ENCODE results near the gene ASPRV1. TPM values are rescaled to one million over a fixed set of nuclear protein-coding genes. Genes with fewer than 3 reads are reported as not detected.

ASPRV1 gene
- 1.1 TPM for total RNA-seq
- long read RNA-seq = 0 reads

GRCh38 chr2:69961496-69961895 is at the start of gene ASPRV1:
Gene ASPRV1, minus strand, starts transcription at chr2:69961631. Its CDS starts 195 bp downstream, at chr2:69961436.
- no peak for DNase-seq (ENCODE audit: low spot score)

- peak; percentile 39 for DNase-seq (ENCODE audit: low spot score)
These were observed 49.2 kb upstream of the ASPRV1 start for GRCh38 chr2:70010576-70011111.

- peak; percentile 82 for DNase-seq (ENCODE audit: low spot score)
These were observed 48.5 kb upstream of the ASPRV1 start for GRCh38 chr2:70009762-70010575.

DNA sequence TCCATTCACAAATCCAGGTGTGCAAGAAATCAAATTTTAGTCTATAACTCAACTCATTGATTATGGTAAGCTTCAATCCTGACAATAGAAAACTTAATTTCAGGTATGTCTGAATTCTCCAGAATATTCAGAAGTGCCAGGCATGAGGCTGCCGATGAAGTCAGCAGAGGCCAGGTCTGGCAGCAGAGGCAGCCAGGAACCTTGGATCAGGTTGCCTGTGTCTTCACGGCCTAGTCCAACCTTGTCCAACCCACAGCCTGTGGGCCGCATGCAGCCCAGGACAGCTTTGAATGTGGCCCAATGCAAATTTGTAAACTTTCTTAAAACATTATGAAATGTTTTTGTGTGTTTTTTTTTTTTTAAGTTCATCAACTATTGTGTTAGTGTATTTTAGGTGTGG is 46.9 kb upstream of the ASPRV1 start:
- DNase-seq (ENCODE audit: low spot score) = peak; percentile 47

GRCh38 chr2:70007151-70007550 is 45.7 kb upstream of the ASPRV1 start:
- peak; percentile 24 for DNase-seq (ENCODE audit: low spot score)

GRCh38 chr2:70006447-70006784 is 45.0 kb upstream of the ASPRV1 start:
- DNase-seq (ENCODE audit: low spot score) = peak; percentile 9

DNA sequence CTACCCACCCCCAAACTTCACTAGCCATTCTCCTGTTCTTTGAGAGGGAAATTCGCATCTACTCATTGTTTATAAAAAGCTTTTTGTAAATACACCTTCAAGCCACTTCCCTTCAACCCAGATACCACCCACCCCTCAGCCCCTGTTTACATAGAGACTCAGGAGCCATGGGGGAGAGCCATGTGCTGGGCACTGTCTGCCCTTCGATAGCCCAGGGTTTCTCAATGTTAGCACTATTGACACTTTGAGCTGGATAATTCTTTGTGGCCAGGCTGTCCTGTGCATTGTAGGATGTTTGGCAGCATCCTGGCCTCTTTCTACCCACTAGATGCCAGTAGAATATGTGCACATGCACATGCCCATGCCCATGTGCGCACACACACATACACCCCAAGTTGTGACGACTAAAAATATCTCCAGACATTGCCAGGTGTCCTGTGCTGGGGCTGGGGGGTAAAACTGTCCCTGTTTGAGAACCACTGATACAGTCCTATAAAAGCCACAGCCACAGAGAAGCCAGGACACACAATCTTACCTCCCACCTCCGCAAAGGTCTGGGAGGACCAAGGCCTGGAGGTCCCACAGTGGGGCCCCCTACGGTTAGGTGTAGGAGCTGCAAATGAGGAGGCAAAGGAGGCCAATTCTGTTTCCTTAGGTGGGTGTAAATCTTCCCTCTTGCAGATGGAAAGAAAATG is 44.5 kb upstream of the ASPRV1 start:
- DNase-seq (ENCODE audit: low spot score) = peak; percentile 35

DNA sequence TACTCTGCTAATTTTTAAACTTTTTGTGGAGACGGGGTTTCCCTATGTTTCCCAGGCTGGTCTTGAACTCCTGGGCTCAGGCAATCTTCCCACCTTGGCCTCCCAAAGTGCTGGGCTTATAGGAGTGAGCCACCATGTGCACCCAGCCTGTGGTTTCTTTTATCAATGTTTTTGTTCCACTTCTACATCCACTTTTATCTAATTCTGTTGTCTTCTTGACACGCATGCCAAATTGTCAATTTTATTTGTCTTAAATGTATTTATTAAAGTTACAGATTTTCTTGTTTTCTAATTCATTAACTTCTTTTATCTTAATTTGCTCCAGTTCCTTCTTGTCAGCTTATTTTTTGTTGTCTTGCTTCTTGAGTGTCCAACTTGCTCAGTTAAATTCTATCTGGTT is 43.8 kb upstream of the ASPRV1 start:
- no peak for DNase-seq (ENCODE audit: low spot score)

DNA sequence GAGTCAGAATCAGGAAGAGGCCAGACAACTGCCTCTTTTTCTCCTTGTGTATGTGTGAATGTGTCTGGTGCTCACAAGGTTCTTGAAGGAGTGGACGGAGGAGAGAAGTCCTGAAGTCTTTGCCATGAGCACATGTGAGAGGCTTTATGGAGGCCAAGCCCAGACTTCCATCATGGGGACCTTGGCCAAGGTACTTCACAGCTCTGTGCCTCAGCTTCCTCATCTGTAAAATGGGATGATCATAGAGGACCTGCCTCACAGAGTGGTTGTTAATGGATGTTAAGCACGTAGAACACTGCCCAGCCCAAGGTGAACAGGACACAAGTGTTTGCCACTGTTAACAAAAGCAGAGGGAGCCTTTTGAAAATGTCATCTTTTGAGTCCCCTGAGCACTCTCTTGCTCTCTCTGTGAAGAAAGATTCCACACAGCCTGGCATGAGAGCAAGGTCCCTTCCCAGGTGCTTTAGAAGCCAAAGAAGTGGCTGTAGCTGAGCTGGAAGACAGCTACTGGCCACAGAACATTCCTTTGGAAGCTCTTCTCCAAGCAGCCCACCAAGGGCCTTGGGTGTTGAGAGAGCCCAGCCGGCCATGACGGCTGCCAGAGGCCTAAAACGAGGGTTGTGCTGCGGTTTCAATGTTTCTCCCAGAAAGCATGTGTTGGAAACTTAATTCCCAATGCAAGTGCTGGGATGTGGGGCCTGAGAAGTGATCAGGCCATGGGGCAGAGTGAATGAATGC is 41.8 kb upstream of the ASPRV1 start:
- DNase-seq (ENCODE audit: low spot score) = peak; percentile 30

GRCh38 chr2:70002241-70002899 is 40.9 kb upstream of the ASPRV1 start:
- DNase-seq (ENCODE audit: low spot score) = peak; percentile 20

GRCh38 chr2:70000529-70000928 is 39.1 kb upstream of the ASPRV1 start:
- DNase-seq (ENCODE audit: low spot score) = peak; percentile 14

DNA sequence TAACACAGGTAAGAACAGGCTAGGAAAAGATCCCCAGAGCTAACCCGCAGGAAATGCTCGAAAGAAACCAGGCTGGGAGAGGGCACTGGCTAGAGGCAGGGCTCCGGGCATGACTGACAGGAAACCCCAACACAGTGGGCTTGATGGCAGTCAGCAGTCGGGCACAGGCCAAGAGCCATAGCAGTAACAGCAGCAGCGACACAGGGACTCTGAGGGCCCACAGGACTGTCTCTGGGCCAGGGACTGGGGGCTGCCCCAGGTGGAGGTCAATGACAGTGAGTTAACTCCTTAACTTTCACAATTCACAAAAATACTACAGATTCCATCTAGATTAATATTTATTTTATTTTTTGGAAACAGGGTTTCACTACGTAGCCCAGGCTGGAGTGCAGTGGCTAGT is 37.3 kb upstream of the ASPRV1 start:
- DNase-seq (ENCODE audit: low spot score) = peak; percentile 81

GRCh38 chr2:69997015-69997830 is 35.8 kb upstream of the ASPRV1 start:
- peak; percentile 83 for DNase-seq (ENCODE audit: low spot score)

GRCh38 chr2:69995511-69995910 is 34.1 kb upstream of the ASPRV1 start:
- DNase-seq (ENCODE audit: low spot score) = peak; percentile 39

DNA sequence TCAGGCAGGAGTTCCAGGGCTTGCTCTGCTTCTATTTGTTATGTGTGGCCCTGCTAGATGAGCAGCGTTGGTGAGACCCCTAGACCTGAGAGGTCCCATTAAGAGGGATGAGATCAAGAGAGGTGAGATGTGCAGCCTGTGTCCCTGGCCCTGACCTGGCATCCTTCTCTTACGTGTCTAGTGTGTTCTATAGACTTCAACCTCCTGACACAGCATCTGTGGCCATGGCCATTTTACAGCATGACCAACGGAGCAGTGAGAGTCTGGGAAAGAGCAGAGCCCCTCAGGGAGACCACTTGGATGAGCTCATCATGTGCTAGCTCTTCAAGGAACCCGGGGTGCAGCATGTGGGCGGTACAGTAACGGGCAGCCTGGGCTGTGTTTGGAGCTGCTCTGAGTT is 32.7 kb upstream of the ASPRV1 start:
- peak; percentile 69 for DNase-seq (ENCODE audit: low spot score)

DNA sequence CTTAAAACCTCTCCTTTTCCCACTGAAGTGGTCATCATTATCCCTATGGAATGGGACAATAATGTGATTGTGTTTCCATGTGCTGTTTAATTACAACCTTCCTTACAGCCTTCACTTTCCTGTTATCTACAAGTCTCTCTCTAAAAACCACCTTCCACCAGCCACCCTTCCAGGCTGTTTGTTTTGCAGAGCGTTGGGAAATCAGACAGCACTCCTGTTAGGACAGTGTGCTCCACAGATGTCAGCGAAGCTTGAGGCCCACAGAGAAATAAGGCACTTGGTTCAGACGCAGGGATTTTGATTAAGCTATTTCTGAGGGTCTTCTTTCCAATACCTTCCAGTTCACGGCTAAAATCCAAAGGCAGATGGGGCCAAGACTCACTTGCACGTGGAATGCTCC is 32.3 kb upstream of the ASPRV1 start:
- peak; percentile 35 for DNase-seq (ENCODE audit: low spot score)

DNA sequence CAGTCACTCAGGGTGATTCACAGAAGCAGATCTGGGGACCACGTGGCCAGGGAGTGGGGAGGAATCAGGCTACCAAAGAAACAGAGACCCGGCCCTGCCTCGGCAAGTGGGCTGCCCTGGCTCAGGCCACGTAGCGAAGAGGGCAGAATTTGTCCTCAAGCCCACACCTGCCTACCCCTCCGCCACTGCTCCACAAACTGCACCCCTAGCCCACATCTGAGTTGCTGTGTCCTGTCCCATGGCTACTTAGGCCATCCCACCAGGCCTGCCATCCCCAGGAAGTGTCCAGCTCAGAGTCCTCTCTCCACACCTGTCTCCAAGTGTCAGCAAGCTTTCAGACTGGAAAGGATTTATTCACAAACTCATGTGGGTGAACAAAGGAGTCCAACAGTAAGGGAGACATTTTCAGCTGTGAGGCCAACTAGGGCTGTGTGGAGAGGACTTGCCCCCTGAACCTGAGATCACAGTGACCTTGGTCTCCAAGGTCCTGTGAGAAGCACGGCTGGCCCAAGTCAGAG is 31.7 kb upstream of the ASPRV1 start:
- DNase-seq (ENCODE audit: low spot score) = no peak

GRCh38 chr2:69992310-69993047 is 31.0 kb upstream of the ASPRV1 start:
- DNase-seq (ENCODE audit: low spot score) = no peak

- no peak for DNase-seq (ENCODE audit: low spot score)
These were observed 28.1 kb upstream of the ASPRV1 start for GRCh38 chr2:69989441-69990105.
